GM12865 (cell line): Measurements from ENCODE around the gene CHAT.

Experiments
- DNase-seq: peaks from one replicate; pipeline ENCODE4 v3.0.0; 2010; ENCODE audit warnings: low read depth
- H3K4me3 ChIP-seq: 2 replicates; pipeline ENCODE4 v1.5.1; 2011; ENCODE audit warnings: mild to moderate bottlenecking, low read depth, low read length, control low read depth
- TF ChIP-seq, protein P1 (sequence below): IDR thresholded peaks from 2 replicates; pipeline ENCODE4 v1.5.1; 2011; ENCODE audit warnings: low read length, control low read depth, low read depth, inconsistent platforms; ENCODE audit not compliant: insufficient read depth; ENCODE audit errors: missing control alignments

The CHAT gene

GRCh38 chr10:49611166-49611815 lies 2.5 kb upstream of the CHAT start:
- TF ChIP-seq, protein P1, sequence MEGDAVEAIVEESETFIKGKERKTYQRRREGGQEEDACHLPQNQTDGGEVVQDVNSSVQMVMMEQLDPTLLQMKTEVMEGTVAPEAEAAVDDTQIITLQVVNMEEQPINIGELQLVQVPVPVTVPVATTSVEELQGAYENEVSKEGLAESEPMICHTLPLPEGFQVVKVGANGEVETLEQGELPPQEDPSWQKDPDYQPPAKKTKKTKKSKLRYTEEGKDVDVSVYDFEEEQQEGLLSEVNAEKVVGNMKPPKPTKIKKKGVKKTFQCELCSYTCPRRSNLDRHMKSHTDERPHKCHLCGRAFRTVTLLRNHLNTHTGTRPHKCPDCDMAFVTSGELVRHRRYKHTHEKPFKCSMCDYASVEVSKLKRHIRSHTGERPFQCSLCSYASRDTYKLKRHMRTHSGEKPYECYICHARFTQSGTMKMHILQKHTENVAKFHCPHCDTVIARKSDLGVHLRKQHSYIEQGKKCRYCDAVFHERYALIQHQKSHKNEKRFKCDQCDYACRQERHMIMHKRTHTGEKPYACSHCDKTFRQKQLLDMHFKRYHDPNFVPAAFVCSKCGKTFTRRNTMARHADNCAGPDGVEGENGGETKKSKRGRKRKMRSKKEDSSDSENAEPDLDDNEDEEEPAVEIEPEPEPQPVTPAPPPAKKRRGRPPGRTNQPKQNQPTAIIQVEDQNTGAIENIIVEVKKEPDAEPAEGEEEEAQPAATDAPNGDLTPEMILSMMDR = no peak
- H3K4me3 ChIP-seq = no peak overlapping the region
- no peak for DNase-seq

DNA sequence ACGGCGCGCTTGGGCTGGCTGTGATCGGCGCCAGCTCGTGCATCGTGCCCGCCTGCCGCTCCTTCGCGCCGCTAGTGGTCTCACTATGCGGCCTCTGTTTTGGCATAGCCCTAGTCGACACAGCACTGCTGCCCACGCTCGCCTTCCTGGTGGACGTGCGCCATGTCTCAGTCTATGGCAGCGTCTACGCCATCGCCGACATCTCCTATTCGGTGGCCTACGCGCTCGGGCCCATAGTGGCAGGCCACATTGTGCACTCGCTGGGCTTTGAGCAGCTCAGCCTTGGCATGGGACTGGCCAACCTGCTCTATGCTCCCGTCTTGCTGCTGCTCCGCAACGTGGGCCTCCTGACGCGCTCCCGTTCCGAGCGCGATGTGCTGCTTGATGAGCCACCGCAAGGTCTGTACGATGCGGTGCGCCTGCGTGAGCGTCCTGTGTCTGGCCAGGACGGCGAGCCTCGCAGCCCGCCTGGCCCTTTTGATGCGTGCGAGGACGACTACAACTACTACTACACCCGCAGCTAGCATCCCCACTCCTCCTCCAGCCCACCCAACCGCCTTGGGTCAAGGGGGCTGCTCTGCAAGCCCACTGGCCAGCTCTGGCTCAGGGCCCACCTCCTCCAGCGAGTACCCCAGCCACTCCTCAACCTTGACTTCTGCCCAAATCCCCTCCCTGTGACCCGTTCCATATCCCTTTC lies 1.9 kb upstream of the CHAT start:
- TF ChIP-seq, protein P1 = no peak
- no peak overlapping the region for H3K4me3 ChIP-seq
- no peak for DNase-seq

GRCh38 chr10:49612513-49613164 lies 1.2 kb upstream of the CHAT start:
- H3K4me3 ChIP-seq = no peak overlapping the region
- TF ChIP-seq, protein P1 = no peak
- DNase-seq = no peak

- no peak for DNase-seq
- TF ChIP-seq, protein P1 = no peak
- no peak overlapping the region for H3K4me3 ChIP-seq
Observed at GRCh38 chr10:49613165-49613881, 514 bp upstream of the CHAT start.

GRCh38 chr10:49614242-49615198 lies 683 bp downstream of the CHAT start:
- no peak for DNase-seq
- H3K4me3 ChIP-seq = no peak overlapping the region
- TF ChIP-seq, protein P1 = no peak

- DNase-seq = no peak
- TF ChIP-seq, protein P1 = no peak
- H3K4me3 ChIP-seq = no peak overlapping the region
Observed at GRCh38 chr10:49615213-49615612, 1.4 kb downstream of the CHAT start.
